Naive B cell (primary cell): ENCODE results near the gene CAMK2G. TPM values are rescaled to one million over a fixed set of nuclear protein-coding genes. Genes with fewer than 3 reads are reported as not detected.
"Not testable (repeated sequence)": the region's sequence is repeated elsewhere in the genome, so short reads cannot be mapped to it uniquely, and the experiment has no call there.

Experiments
- ATAC-seq, 2 donors: fragments of 150-1000 bp; cut with Tn5 transposase; 2 replicates each; pipeline ENCODE4 v1.10.0; 2021; ENCODE audit warnings: low read depth in 2 of 2, mild to moderate bottlenecking in 2 of 2, moderate library complexity in 2 of 2
- DNase-seq: peaks from one replicate; pipeline ENCODE4 v3.0.0; 2022
- H3K27ac Mint-ChIP-seq, 6 donors: one replicate each; pipeline ENCODE4 v1.8.0; 2020 to 2022; ENCODE audit warnings: mild to moderate bottlenecking in 6 of 6, mixed read lengths in 6 of 6, moderate library complexity in 5 of 6, inconsistent platforms in 2 of 6
- H3K27me3 Mint-ChIP-seq, 3 donors: one replicate each; pipeline ENCODE4 v1.8.0; 2021 to 2022; ENCODE audit warnings: mixed read lengths in 3 of 3, mild to moderate bottlenecking in 1 of 3
- H3K36me3 Mint-ChIP-seq, 2 donors: one replicate each; pipeline ENCODE4 v1.8.0; 2020 to 2022; ENCODE audit warnings: mixed read lengths in 2 of 2, inconsistent platforms in 1 of 2, mild to moderate bottlenecking in 1 of 2
- H3K4me1 Mint-ChIP-seq, 3 donors: one replicate each; pipeline ENCODE4 v1.8.0; 2020 to 2022; ENCODE audit warnings: mixed read lengths in 3 of 3, inconsistent platforms in 1 of 3, mild to moderate bottlenecking in 1 of 3, moderate library complexity in 1 of 3
- H3K4me3 Mint-ChIP-seq, 8 donors: one replicate each; pipeline ENCODE4 v1.8.0; 2020 to 2022; ENCODE audit warnings: mild to moderate bottlenecking in 8 of 8, mixed read lengths in 8 of 8, moderate library complexity in 8 of 8, inconsistent platforms in 2 of 8
- H3K9me3 Mint-ChIP-seq, 7 donors: one replicate each; pipeline ENCODE4 v1.8.0; 2020 to 2022; ENCODE audit warnings: mixed read lengths in 7 of 7, mild to moderate bottlenecking in 5 of 7, inconsistent platforms in 2 of 7, moderate library complexity in 1 of 7
- polyA plus RNA-seq, 6 donors: library from polyadenylated mRNA; unstranded; fragments of 300-500 nt; fragmentation: Illumina TruSeq; gene quantifications; one replicate each; pipeline ENCODE4 v1.2.3, GENCODE V29; 2021; ENCODE audit warnings: low read depth in 6 of 6

The CAMK2G gene
- polyA plus RNA-seq: 1 to 10 TPM; 1.7 to 5.1 (median 3.6) TPM

DNA sequence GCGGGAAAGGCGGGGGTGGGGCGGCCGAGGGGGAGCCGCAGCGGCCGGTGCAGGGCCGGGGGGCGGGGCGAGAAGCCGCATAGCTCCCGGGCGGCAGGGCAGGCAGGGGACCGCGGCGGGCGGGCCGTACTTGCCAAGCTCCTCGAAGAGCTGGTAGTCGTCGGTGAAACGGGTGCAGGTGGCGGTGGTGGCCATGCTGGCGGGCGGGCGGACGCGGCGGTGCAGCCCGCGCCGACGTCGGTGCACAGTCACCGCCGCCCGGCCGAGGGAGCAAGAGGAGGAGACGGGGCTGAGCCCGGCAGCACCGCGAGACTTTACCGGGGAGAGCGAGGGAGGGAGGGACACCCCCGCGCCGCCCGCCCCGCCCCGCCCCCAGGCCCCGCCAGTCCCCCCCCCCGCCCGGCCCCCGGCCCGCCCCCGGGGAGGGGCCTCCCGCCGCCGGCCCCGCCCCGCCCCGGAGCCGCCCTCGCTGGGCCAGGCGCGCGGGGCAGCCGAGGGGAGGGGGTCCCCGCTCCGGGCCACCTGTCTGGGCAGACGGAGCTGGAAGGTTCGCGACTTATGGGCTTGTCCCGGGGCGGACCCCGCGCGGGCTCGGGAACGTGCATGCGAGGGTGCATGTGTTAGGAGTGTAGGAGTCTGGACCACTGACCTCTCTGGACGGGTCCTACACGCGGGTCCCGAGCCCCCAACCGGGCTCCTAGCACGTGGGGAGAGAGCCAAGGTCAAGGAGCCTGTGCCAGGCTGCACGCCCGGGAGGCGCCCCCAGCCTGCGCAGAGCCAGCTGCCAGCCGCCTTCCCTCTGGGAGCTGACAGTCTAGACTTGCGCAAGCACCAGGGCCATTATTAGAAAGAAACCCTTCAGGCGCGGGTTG is at the start of gene CAMK2G:
TSS of gene CAMK2G (minus strand) at position 289 of the 872 bp plus-strand sequence. CDS start at position 195, 94 bp downstream.
- DNase-seq (peak; percentile 80), ATAC-seq (peak; percentile 82)
- Mint-ChIP-seq H3K27me3 (no peaks in the 10 kb centered on the region), H3K36me3 (no peaks in the 10 kb centered on the region), H3K27ac (peak within 1 kb of the TSS; percentile 86 to 97 (median 94)), H3K9me3 (no peaks in the 10 kb centered on the region), H3K4me3 (peak within 1 kb of the TSS; percentile 85 to 99 (median 95)), H3K4me1 (peaks cover 35 to 59% (median 55%) of the 10 kb centered on the region in 3 donors)

DNA sequence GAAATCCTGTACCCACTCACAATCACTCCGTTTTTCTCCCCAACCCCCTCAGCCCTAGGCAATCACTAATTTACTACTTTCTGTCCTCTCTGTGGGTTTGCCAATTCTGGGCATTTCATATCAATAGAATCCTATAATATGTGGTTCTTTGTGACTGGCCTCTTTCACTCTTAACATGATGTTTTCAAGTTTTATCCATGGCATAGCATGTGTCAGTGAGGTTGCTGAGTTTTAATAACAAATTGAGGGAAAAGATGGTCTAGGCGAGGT is 48.4 kb upstream of the CAMK2G start:
- H3K27ac Mint-ChIP-seq: no peak overlapping the region
- ATAC-seq (no peak), DNase-seq (no peak)
- H3K36me3 Mint-ChIP-seq: no peaks in the 10 kb centered on the region
- H3K4me3 Mint-ChIP-seq: no peak overlapping the region
- H3K27me3 Mint-ChIP-seq: peaks cover 0 to 6% (median 4%) of the 10 kb centered on the region in 3 donors
- peaks cover 0 to 5% (median 3%) of the 10 kb centered on the region in 7 donors for H3K9me3 Mint-ChIP-seq
- peaks cover 17 to 27% (median 17%) of the 10 kb centered on the region in 3 donors for H3K4me1 Mint-ChIP-seq

GRCh38 chr10:73922007-73922863 is 47.9 kb upstream of the CAMK2G start:
- Mint-ChIP-seq H3K27ac (peak overlapping the region in 1 of 6 donors; percentile 29), H3K4me1 (peaks cover 17 to 27% (median 17%) of the 10 kb centered on the region in 3 donors), H3K36me3 (no peaks in the 10 kb centered on the region), H3K27me3 (peaks cover 0 to 6% (median 4%) of the 10 kb centered on the region in 3 donors), H3K4me3 (no peak overlapping the region), H3K9me3 (peaks cover 0 to 5% (median 3%) of the 10 kb centered on the region in 7 donors)
- ATAC-seq (no peak), DNase-seq (no peak)

GRCh38 chr10:73920089-73920488 is 45.7 kb upstream of the CAMK2G start:
- DNase-seq: peak; percentile 24
- H3K4me1 Mint-ChIP-seq: peaks cover 6 to 16% (median 9%) of the 10 kb centered on the region in 3 donors
- peaks cover 0 to 5% (median 3%) of the 10 kb centered on the region in 7 donors for H3K9me3 Mint-ChIP-seq
- peak; percentile 97 to 98 for ATAC-seq
- no peak overlapping the region for H3K4me3 Mint-ChIP-seq
- H3K27ac Mint-ChIP-seq: peak overlapping the region in 5 of 6 donors; percentile 12 to 96 (median 83)
- H3K36me3 Mint-ChIP-seq: no peaks in the 10 kb centered on the region
- H3K27me3 Mint-ChIP-seq: peaks cover 0 to 4% (median 0%) of the 10 kb centered on the region in 3 donors

DNA sequence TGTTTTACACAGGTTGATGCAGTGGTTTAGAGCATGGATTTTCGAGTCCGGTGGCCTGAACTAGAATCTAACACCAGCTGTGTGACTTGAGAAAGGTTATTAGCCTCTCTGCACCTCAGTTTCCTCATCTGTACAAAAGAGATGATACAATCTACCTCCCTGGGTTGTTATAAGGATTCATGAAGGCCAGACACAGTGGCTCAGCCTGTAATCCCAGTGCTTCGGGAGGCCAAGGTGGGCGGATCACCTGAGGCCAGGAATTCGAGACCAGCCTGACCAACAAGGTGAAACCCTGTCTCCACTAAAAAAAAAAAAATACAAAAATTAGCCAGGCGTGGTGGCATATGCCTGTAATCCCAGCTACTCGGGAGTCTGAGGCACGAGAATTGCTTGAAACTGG is 45.1 kb upstream of the CAMK2G start:
- not testable (repeated sequence) for H3K9me3 Mint-ChIP-seq, ATAC-seq, H3K27me3 Mint-ChIP-seq, H3K36me3 Mint-ChIP-seq, DNase-seq
- H3K27ac Mint-ChIP-seq: peak overlapping the region in 3 of 6 donors; percentile 12 to 80 (median 32)
- peaks cover 6 to 16% (median 9%) of the 10 kb centered on the region in 3 donors for H3K4me1 Mint-ChIP-seq
- peak overlapping the region in 1 of 8 donors; percentile 44 for H3K4me3 Mint-ChIP-seq

DNA sequence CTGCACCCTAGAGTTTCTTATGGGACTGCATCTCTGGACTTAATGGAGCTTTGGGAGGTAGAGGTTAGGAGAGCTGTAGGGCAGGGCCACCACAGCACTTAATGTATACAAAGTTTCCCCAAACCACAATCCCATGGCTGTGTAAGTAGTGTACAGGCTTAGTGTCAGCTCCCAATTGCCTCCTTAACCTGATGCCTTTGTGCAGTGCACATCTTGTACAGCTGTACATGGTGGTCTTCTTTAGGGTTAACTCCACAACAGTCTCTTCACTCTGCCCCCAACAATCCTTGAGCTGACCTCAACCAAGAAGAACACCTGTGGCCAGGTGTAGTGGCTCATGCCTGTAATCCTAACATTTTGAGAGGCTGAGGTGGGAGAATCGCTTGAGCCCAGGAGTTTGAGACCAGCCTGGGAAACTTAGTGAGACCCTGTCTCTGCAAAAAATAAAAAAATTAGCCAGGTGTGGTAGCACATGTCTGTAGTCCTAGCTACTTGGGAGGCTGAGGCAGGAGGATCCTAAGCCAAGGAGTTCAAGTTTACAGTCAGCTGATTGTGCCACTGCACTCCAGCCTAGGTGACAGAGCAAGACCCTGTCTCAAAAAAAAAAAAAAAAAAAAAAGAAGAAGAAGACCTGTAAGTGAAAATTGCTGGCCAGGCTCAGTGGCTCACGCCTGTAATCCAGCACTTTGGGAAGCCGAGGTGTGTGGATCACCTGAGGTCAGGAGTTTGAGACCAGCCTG is 43.4 kb upstream of the CAMK2G start:
- H3K4me3 Mint-ChIP-seq: peak overlapping the region in 1 of 8 donors; percentile 61
- no peaks in the 10 kb centered on the region for H3K36me3 Mint-ChIP-seq
- H3K27me3 Mint-ChIP-seq: peaks cover 0 to 6% (median 1%) of the 10 kb centered on the region in 3 donors
- no peak for DNase-seq
- peaks cover 0 to 5% (median 3%) of the 10 kb centered on the region in 7 donors for H3K9me3 Mint-ChIP-seq
- peaks cover 6 to 17% (median 9%) of the 10 kb centered on the region in 3 donors for H3K4me1 Mint-ChIP-seq
- ATAC-seq: no peak
- no peak overlapping the region for H3K27ac Mint-ChIP-seq

GRCh38 chr10:73916761-73917470 is 42.6 kb upstream of the CAMK2G start:
- Mint-ChIP-seq H3K27ac (peak overlapping the region in 1 of 6 donors; percentile 15), H3K4me3 (no peak overlapping the region), H3K9me3 (peaks cover 0 to 5% (median 3%) of the 10 kb centered on the region in 7 donors), H3K36me3 (no peaks in the 10 kb centered on the region), H3K27me3 (peaks cover 0 to 8% (median 0%) of the 10 kb centered on the region in 3 donors), H3K4me1 (peaks cover 9 to 20% (median 11%) of the 10 kb centered on the region in 3 donors)
- DNase-seq: no peak
- no peak for ATAC-seq

GRCh38 chr10:73915206-73915851 is 41.0 kb upstream of the CAMK2G start:
- DNase-seq (no peak), ATAC-seq (no peak)
- H3K4me1 Mint-ChIP-seq: peaks cover 20 to 25% (median 21%) of the 10 kb centered on the region in 3 donors
- peak overlapping the region in 1 of 6 donors; percentile 87 for H3K27ac Mint-ChIP-seq
- H3K4me3 Mint-ChIP-seq: no peak overlapping the region
- no peaks in the 10 kb centered on the region for H3K36me3 Mint-ChIP-seq
- H3K27me3 Mint-ChIP-seq: peaks cover 3 to 20% (median 14%) of the 10 kb centered on the region in 3 donors
- peaks cover 0 to 5% (median 3%) of the 10 kb centered on the region in 7 donors for H3K9me3 Mint-ChIP-seq

DNA sequence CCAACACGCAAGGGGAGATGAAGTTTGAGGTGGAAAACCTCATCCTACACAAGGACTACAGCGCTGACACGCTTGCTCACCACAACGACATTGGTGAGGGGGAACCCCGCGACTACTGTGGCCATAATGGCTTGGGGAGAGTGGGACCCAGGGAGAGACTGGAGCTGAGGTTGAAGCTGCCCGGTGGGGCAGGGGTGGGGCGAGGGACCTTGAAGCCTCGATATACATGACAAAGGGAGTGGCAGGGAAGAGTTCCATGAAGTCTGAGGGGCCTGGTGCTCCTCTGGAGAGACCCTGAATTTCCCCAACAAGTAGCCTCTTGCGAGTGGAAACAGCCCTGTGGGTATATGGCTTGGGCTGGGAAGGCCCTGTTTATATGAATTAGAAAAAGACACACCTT is 39.7 kb upstream of the CAMK2G start:
- no peak for ATAC-seq
- H3K4me1 Mint-ChIP-seq: peaks cover 17 to 24% (median 20%) of the 10 kb centered on the region in 3 donors
- DNase-seq: no peak
- H3K4me3 Mint-ChIP-seq: no peak overlapping the region
- H3K36me3 Mint-ChIP-seq: no peaks in the 10 kb centered on the region
- peaks cover 0 to 5% (median 3%) of the 10 kb centered on the region in 7 donors for H3K9me3 Mint-ChIP-seq
- peaks cover 9 to 24% (median 21%) of the 10 kb centered on the region in 3 donors for H3K27me3 Mint-ChIP-seq
- H3K27ac Mint-ChIP-seq: no peak overlapping the region

DNA sequence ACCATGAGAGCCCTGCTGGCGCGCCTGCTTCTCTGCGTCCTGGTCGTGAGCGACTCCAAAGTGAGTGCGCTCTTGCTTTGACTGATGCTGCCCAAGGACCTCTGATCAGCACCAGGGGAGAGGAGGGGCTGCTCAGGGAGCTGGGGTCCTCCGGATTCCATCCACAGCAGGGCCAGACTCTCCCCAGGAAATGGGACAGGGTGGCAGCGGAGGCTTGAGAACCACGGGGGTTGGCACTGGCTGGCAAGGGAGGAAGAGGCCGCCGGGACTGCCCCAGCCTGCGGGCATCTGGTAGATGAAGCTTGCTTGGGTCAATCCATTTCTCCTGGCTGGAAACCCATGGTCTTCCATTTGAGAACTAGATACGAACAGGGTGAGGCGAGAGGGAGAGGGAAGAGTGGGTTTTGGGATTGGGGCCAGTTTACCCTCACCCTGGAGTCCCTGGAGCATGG is 37.2 kb upstream of the CAMK2G start:
- DNase-seq: no peak
- Mint-ChIP-seq H3K27me3 (peaks cover 17 to 32% (median 27%) of the 10 kb centered on the region in 3 donors), H3K4me1 (peaks cover 17 to 36% (median 32%) of the 10 kb centered on the region in 3 donors), H3K9me3 (no peaks in the 10 kb centered on the region), H3K27ac (peak overlapping the region in 2 of 6 donors; percentile 57 to 87), H3K36me3 (no peaks in the 10 kb centered on the region), H3K4me3 (peak overlapping the region; percentile 68 to 98 (median 92))
- ATAC-seq: no peak

DNA sequence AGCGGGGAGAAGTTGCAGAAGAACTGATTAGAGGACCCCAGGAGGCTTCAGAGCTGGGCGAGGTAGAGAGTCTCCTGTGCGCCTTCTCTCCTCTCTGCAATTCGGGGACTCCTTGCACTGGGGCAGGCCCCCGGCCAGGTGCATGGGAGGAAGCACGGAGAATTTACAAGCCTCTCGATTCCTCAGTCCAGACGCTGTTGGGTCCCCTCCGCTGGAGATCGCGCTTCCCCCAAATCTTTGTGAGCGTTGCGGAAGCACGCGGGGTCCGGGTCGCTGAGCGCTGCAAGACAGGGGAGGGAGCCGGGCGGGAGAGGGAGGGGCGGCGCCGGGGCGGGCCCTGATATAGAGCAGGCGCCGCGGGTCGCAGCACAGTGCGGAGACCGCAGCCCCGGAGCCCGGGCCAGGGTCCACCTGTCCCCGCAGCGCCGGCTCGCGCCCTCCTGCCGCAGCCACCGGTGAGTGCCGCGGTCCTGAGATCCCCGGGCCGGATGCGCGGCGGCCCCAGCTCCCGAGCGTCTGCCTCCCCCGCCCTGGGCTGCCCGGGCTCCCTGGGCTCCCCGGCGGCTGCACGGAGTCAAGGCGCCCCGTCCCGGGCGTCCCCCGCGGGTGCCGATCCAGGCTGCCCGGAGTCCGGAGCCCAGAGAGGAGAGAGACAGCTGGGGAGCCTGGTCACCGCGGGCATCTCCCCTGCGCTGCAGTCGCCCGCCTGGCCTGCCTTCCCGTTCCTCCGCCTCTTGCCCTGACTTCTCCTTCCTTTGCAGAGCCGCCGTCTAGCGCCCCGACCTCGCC is 36.6 kb upstream of the CAMK2G start, which contains the start of gene PLAU:
TSS of gene PLAU (plus strand) at position 369 of the 789 bp plus-strand sequence. CDS start 424 bp downstream, outside the sequence.
- no peaks in the 10 kb centered on the region for H3K9me3 Mint-ChIP-seq
- H3K4me1 Mint-ChIP-seq: peaks cover 17 to 36% (median 32%) of the 10 kb centered on the region in 3 donors
- H3K27ac Mint-ChIP-seq: peak within 1 kb of the TSS in 4 of 6 donors; percentile 28 to 89 (median 72)
- DNase-seq (peak; percentile 48), ATAC-seq (peak; percentile 59)
- peaks cover 17 to 35% (median 27%) of the 10 kb centered on the region in 3 donors for H3K27me3 Mint-ChIP-seq
- H3K4me3 Mint-ChIP-seq: peak within 1 kb of the TSS; percentile 82 to 98 (median 94)
- no peaks in the 10 kb centered on the region for H3K36me3 Mint-ChIP-seq
